Activated CD8-positive, alpha-beta memory T cell treated with anti-CD3 and anti-CD28 coated beads, Interleukin-2, amount 50 U/mL, for 48 hours (primary cell): ENCODE measurements around the gene PRDM16.

Source experiments
- DNase-seq: peaks from one replicate; pipeline ENCODE4 v3.0.0-alpha.2; 2020

PRDM16 gene

GRCh38 chr1:3351449-3352298 lies 282.7 kb downstream of the PRDM16 start:
- no peak for DNase-seq

- no peak for DNase-seq
Observed at GRCh38 chr1:3352299-3352951, 283.4 kb downstream of the PRDM16 start.

GRCh38 chr1:3352952-3353331 lies 283.9 kb downstream of the PRDM16 start:
- DNase-seq = no peak

DNA sequence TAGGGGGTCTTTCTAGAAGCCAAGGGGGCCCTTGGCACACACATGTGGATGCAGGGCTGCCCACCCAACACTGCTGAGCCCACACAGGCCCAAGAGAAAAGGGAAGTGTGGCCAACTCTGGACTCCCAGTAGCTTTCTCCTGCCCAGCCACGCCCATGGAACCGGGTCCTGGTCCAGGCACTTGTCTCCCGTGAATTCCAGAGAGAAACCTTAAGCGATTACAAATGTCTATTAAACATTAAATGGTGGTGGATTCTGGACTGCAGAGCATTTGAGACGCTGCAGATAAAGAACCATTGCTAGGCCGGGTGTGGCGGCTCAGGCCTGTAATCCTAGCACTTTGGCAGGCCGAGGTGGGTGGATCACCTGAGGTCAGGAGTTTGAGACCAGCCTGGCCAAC lies 284.9 kb downstream of the PRDM16 start:
- DNase-seq = no peak

DNA sequence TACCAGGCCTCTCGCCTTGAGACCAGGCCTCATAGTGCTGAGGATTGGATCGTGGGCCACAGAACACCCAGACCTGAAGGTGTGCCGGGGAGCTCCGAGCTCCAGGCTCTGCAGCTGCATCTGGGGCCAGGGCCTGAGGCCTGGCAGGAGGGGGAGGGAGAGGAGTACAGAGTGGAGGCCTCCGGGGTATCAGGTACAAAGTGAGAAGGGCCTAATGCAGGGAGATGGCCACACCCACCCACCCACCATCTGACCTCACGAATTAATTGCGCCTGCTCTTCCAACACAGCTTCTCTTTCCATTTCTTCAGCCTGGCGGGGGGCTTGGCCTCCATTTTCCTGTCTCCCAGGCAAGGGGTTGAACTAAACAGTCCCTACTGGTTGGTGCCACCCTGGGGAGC lies 286.1 kb downstream of the PRDM16 start:
- DNase-seq = no peak

GRCh38 chr1:3355894-3356826 lies 287.2 kb downstream of the PRDM16 start:
- DNase-seq = no peak

DNA sequence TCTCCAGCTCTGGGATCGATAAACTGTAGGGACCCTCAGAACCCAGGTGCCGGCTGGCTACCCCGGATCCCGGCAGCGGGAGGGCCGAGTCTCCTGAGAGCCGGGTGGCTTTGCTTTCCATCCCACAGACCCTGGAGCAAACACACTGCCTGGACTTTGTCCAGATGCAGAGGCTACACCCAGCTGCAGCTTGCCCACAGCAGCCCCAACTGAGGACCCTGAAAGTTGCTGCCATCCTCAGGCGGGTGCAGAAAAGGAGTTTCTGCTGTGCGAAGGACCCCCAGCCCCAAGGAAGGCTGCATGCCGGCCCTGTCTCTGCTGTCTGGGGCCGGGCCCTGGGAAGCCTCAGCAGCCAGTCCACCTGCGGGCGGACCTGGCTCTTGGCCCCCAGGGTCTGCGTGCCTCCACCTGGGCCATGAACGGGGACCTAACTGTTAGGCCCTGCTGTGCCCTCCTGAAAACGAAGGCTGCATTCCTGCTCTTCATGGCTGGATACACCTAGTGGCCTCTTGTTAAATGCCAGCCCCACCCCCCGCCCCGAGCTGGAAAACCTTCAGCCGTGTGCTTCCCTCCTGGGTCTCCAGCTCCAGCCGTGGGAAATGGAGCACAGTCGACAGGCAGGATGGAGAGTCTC lies 287.9 kb downstream of the PRDM16 start:
- DNase-seq = no peak

GRCh38 chr1:3357526-3358297 lies 288.7 kb downstream of the PRDM16 start:
- no peak for DNase-seq

GRCh38 chr1:3359351-3359750 lies 290.3 kb downstream of the PRDM16 start:
- no peak for DNase-seq

DNA sequence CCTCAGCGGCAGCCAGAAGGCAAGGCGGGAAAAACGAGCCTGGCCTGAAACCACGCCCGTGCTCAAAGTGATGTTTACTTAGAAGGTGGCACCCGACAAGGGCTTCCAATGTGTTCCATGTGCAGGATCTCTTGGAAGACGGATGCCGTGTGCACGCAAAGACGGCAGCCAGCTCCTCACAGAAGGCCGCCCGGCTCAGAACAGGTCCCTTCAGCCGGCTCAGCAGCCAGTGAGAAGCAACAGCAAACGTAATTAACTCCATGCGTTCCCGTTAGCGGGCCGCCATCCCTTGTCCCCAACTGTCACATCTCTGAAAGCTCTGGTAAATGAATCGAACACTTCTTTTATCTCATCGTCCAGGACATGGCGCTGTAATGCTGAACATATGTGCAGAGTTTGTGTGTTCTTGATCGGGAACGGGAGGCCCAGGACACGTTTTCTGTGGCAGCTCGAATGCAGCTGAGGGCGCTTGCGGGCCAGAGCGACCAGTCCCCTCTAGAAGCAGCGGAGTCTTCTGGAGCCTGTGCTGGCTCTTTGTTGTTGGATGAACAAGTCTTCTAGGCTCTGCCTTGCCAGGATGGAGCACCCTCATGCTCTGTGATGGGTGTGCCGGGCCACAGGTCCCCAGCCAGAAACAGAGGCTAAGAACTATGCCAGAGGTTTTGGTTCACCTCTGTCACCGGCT lies 290.9 kb downstream of the PRDM16 start:
- DNase-seq = no peak

GRCh38 chr1:3360646-3361257 lies 291.7 kb downstream of the PRDM16 start:
- no peak for DNase-seq

DNA sequence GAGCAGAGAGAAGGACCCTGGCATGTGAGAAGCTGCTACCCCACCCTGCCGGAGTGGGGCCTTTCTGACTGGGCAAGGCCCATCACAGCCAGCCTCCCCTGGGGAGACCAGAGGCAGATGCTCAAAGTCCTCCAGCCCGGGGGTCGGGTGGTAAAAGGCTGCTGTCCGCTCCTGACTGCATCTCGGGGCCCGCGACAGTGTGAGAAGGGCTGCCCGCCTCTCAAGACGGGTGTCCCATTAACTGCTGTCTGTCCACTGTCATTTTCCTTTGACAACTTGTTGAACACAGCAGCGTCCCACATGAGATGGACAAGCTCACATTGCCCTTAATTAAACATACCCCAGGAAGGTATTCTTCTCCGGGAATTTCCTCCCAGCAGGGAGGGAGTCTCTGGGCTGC lies 294.0 kb downstream of the PRDM16 start:
- no peak for DNase-seq

DNA sequence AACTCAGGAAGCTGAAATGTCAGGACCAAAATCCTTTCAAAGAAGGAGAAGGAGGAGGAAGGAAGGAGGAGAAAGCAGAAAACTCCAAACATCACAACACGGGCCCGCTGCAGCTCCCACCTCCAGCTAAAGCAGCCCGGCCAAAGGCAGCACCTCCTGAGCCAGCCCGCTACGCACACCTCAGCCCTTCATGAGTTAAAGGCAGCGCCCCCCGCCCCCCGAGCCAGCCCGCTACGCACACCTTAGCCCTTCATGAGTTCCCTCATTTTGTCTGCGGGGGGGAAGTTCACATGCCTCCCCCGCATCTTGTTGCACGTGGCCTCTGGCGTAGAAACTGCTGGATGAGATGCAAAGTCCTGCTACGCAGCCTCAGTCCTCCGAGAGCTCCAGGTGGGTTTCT lies 294.8 kb downstream of the PRDM16 start:
- no peak for DNase-seq

GRCh38 chr1:3364551-3364950 lies 295.5 kb downstream of the PRDM16 start:
- no peak for DNase-seq

DNA sequence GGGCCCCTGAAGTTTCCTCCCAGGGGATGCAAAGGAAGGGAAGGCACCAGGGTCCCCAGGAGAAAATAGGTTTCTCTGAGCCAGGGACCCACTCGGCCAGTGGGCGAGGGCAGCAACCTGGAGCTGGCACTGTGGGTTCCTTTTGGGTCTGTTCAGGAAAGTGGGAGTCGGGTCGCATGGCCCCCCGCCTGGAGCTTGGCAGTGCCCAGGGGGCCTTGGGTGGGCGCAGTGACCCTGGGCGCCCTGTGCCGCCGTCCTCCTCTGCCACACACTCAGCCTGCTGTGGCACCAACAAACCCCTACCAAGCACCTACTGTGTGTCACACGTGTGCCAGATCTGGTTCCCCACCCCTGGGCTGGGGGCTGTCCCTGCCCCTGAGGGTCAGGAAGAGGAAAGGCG lies 296.0 kb downstream of the PRDM16 start:
- DNase-seq = no peak

DNA sequence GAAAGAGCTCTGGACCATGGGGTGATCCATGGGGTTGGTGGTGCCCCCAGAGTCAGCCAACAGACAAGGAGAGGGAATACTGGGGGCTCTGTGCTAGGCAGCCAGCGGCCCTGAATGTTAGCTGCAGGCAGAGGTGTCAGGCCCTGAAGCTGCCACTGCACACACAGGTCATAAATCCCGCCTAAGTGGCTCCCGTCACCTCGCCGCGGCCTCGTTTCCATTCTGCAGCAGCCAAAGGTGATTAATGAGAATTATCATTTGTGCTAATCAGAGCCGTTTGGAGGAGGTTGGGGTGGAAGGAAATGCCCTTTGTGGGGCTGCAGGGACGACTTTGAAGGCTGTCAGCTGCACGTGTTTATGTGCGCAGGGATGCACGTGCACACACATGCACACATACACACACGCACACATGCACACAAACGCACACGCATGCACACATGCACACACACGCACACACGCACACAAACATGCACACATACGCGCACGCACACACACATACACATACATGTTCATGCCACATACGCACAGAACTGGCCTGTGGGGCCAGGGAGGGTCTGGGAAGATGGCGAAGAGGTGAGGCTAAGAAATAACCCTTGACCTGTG lies 296.6 kb downstream of the PRDM16 start:
- no peak for DNase-seq

GRCh38 chr1:3366126-3367051 lies 297.4 kb downstream of the PRDM16 start:
- DNase-seq = no peak

GRCh38 chr1:3367376-3367775 lies 298.4 kb downstream of the PRDM16 start:
- DNase-seq = no peak

- no peak for DNase-seq
Observed at GRCh38 chr1:3368059-3368458, 299.1 kb downstream of the PRDM16 start.
